GM18519 (cell line): Measurements from ENCODE around the gene TP53BP2.
A peak's percentile ranks its signal among the peaks of the same experiment; 100 is the strongest.
"Not testable (repeated sequence)": the region's sequence is repeated elsewhere in the genome, so short reads cannot be mapped to it uniquely, and the experiment has no call there.

Experiments used
- ATAC-seq: cut with Tn5 transposase; IDR thresholded peaks from one replicate; pipeline ENCODE4 v1.9.1; 2021; ENCODE audit warnings: mild to moderate bottlenecking, moderate library complexity; ENCODE audit not compliant: unreplicated experiment, low FRiP score

TP53BP2 gene

DNA sequence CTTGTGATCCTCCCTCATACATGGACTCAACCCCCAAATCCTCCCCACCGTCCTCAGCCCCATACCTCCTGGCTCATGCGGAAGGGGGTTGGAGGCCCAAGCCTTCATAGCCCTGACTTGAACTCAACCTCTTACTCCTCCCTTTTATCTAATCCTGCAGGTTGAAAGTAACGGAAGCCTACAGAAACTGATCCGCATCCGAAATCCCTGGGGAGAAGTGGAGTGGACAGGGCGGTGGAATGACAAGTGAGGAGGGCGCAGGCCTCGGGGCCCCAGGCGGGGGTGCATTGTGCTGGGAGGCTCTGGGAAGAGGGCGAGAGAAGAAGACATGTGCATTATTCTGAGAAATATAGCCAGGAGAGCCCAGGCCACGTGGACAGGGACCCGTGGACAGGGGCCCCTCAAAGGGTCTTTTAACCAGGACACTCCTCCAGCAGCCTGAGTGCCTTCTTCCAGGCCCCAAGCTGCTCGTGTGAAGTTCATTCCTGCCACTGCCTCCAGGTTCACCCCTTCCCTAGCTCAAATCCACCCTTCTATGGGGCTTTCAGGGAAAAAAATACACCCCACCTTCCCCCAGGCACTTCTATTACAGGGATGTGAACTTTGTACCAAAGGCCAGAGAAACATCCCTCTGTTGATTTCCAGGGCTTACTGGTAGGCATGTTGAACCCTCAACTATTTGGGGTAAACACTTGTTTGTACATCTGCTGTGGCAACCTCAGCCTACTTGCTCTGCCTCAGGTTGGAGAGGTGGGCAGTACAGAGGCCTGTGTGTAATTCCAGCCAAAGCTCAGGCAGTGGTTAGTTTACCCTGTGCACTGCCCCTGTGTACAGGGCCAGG is 94.8 kb downstream of the TP53BP2 start:
- ATAC-seq: no peak

- ATAC-seq: peak; percentile 68
These were observed 96.7 kb downstream of the TP53BP2 start for GRCh38 chr1:223748773-223749733.

DNA sequence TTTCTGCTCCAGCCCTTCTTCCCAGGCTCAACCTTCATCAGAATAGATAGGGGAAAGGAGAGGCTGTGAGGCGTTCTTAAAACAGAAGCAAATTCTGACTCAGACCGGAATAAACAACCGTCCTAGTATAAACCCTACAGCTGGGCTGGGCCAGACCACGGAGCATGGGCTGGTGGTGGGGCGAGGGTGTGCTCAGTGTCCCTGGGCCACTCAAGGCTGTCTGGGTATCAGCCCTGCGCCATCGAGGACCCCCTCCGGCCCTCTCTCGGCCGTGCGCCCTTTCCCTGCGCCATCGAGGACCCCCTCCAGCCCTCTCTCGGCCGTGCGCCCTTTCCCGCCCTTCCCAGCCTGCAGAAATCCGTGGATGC is 97.4 kb downstream of the TP53BP2 start:
- ATAC-seq: no peak

- ATAC-seq: no peak
These were observed 97.9 kb downstream of the TP53BP2 start for GRCh38 chr1:223747838-223748335.

GRCh38 chr1:223745731-223746130 is 100.0 kb downstream of the TP53BP2 start:
- no peak for ATAC-seq

- no peak for ATAC-seq
These were observed 102.8 kb downstream of the TP53BP2 start for GRCh38 chr1:223742856-223743517.

- no peak for ATAC-seq
These were observed 103.9 kb downstream of the TP53BP2 start for GRCh38 chr1:223741861-223742260.

DNA sequence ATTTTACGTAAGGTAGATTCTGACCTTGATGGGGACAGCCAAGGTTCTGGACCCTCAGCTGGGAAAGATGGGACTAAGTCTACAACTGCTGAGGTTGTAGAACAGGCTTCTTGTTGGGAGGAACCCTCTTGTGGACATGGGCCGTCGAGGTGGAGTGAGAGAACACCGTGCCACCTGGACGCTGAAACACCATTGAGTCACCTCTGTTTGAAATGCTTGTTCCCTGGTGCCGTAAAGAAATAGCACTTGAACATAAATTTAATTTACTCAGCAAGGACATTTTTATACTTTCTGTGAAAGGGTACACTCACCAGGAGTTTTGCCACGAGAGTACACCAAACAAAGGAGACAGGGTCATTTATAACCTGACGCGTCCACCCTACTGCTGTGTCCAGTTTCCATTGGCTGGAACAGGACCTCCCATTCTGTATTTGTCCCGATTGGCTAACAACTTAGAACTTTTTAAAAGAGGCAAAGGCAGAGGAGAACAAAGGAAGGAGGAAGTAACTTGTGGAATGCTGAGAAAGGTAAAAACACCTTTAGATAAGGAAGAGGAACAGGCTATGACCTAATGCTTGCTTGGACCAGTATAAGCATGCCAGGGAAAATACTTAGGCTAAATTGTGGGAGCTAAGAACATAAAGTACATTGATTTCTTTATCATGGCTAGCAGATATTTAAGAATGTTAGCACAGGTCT is 105.6 kb downstream of the TP53BP2 start:
- not testable (repeated sequence) for ATAC-seq

- ATAC-seq: no peak
These were observed 106.2 kb downstream of the TP53BP2 start for GRCh38 chr1:223739366-223740037.

DNA sequence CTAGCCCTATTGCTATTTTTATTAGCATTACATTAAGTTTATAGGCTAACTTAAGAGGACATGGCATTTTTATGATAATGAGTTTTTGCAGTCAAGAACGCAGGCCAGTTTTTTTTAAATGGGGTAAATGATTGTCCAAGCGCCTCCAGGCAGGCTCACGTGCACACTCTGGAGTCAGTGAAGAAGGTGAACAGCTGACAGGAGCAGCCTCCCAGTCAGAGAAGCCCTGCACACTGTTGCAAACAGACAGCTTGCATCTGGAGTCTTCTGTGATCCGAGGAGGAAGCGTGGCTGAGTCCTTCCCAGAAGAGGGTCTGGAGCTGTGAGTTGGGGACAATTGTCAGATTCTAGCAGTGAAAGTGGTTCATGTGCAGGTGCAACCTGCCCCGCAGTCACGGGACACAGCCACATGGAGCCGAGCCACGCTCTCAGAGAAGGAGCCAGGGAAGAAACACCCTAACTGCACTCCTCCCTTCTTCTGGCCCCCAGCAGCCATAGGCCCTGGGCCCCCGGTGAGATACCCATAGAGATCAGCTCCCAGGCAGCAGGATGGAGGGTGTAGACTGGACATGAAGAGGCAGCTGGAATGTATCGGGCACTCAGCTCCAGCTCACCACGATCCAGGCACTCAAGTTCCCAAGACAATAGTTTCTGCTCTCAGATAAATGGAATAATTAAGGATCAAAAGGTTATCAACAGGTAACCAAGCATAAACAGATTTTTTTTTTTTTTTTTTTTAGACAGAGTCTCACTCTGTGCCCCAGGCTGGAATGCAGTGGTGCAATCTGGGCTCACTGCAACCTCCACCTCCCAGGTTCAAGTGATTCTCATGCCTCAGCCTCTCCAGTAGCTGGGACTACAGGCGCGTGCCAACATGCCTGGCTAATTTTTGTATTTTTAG is 107.0 kb downstream of the TP53BP2 start:
- no peak for ATAC-seq

- ATAC-seq: no peak
These were observed 108.4 kb downstream of the TP53BP2 start for GRCh38 chr1:223737342-223737741.

DNA sequence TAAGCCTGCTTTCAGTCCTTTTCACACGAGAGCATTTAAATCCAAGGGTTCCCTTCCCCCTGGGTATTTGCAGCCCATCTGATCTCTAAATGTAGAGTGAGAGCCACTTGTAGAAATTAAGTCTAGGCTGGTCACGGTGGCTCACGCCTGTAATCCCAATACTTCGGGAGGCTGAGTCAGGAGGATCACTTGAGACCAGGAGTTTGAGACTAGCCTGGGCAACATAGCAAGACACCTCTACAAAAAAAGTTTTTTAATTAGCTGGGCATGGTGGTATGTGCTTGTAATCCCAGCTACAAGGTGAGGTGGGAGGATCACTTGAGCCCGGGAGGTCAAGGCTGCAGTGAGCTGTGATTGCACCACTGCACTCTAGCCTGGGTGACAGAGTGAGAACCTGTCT is 109.1 kb downstream of the TP53BP2 start:
- ATAC-seq: not testable (repeated sequence)

DNA sequence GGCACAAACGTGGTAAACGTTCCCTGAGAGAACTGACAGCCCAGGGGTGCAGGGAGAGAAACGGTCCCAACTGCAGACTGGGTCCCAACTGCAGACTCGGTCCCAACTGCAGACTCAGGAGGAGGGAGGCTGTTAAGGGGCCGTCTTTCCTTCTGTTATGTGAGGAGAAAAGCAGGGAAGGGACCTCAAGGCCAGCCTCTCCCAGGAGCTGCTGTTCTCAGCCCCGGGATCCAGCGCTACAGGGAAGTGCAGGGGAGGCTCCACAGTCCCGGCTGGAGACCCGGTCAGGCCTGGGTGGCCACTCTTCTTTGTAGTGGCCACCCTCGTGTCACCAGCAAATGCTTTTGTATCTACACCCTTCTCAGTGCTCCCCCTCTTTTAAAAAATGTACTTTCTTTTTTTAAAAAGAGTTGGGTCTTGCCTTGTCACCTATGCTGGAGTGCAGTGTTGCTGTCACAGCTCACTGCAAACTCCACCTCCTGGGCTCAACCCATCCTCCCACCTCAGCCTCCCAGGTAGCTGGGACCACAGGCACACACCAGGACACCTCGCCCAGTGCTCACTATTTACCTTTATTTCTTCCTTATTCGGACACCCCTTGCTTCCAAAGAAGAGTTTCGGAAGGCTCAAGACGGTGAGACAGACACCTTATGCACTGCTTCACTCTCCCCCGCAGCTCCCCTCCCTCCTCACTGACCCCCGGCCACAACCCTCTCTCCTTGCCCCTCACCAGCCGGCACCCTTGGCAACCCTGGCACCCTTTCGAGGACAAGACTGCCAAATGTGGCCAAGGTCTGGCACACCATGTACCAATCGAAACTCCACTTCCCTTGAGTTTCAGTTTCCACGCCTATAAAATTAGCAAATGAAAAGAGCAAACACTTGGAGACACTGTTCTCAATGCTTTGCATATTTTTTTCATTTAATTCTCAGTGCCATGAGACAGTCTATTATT is 111.6 kb downstream of the TP53BP2 start:
- no peak for ATAC-seq

DNA sequence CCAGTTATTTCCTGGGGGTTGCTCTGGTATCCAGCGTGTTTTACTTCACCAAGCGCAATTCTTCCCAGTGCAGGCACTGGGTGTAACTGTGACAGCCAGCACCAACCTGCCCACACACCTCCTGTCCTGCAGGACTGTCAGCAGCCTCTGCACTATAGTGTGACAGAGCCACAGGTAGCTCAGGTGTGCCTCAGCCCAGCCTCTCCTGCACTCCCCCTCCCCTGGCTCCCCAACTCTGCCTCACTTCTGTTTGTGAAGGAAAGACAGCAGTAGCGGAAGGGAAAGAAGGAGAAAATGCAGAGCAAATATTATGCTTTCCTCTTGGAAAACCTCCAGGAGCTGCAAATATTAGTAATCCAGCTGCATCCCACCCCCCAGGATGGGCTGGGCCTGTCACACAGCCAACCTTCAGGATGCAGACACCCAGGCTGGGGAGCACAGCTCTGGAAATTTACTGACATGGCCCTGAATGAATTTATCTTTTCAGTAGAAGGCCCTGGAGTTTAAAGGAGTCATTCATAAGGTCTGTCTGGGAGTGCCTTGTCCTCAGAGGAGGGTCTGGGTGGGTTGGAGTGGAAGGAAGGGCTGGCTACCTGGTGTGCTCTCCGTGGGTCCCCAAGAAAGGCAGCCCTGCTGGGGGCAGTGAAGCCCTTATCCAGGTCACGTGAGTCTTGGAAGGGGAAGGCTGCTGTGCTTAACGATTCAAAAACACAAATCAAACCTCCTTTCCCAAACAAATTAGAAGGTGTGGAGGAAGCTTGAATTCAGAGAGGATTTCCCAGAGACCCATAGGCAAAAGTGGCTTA is 112.6 kb downstream of the TP53BP2 start:
- ATAC-seq: no peak

DNA sequence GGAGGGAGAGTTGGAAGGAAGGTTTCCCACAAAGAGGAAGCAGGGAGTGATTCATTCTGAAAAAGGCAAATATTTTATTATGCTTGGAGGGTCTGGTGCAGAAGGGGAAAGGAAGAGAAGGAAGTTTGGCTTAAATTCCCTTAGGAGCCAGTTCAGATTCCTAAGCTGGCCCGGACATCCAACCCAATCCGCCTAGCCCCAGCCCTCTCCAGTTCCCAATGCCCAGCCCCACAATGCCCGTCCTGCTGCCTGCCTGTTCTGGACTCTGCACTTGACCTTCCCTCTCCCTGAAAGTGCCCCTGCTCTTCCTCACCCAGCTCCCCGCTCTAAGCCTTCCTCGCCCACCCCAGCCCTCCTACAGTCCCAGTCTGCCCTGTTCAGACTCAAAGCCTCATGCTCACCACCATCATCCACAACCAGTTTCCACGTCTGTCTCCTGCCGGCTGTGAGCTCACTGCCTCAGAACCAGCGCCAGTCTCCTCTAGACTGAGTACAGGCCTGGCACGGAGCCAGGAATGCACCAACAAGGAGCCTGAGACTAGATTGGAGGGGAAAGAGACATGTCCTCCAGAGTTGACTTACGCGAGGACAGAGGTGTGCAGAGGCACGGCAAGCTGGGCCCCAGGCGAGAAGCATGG is 114.5 kb downstream of the TP53BP2 start:
- ATAC-seq: no peak

GRCh38 chr1:223730479-223731132 is 115.1 kb downstream of the TP53BP2 start:
- no peak for ATAC-seq
